NCI-H1417 (cell line): Measurements from ENCODE around the gene LRRC10B.
"Not testable (repeated sequence)": the region's sequence is repeated elsewhere in the genome, so short reads cannot be mapped to it uniquely, and the experiment has no call there.

Experiments used
- DNase-seq, 3 experiments: peaks; one replicate each; lab custom pipeline; 2025; lab: John Stamatoyannopoulos, UW

The LRRC10B gene

GRCh38 chr11:61507962-61508861 is at the start of gene LRRC10B:
TSS of gene LRRC10B (plus strand) at chr11:61508749. CDS start at chr11:61508999, 250 bp downstream.
- peak; percentile 80 to 95 (median 94) for DNase-seq

GRCh38 chr11:61460474-61460881 is 48.1 kb upstream of the LRRC10B start:
- DNase-seq = no peak

GRCh38 chr11:61460986-61461385 is 47.6 kb upstream of the LRRC10B start:
- no peak for DNase-seq

- not testable (repeated sequence) for DNase-seq
Observed at GRCh38 chr11:61467602-61468001, 40.9 kb upstream of the LRRC10B start.

GRCh38 chr11:61468002-61468401 is 40.5 kb upstream of the LRRC10B start:
- no peak for DNase-seq

GRCh38 chr11:61472282-61472681 is 36.3 kb upstream of the LRRC10B start:
- DNase-seq = no peak

- no peak for DNase-seq
Observed at GRCh38 chr11:61472868-61473267, 35.7 kb upstream of the LRRC10B start.

- no peak for DNase-seq
Observed at GRCh38 chr11:61473370-61474012, 35.1 kb upstream of the LRRC10B start.

GRCh38 chr11:61474013-61474643 is 34.4 kb upstream of the LRRC10B start:
- no peak for DNase-seq

GRCh38 chr11:61475433-61475832 is 33.1 kb upstream of the LRRC10B start:
- DNase-seq = no peak

GRCh38 chr11:61476371-61476770 is 32.2 kb upstream of the LRRC10B start:
- no peak for DNase-seq

GRCh38 chr11:61477126-61477525 is 31.4 kb upstream of the LRRC10B start:
- no peak for DNase-seq

GRCh38 chr11:61477727-61478148 is 30.8 kb upstream of the LRRC10B start:
- peak; percentile 32 to 60 (median 42) for DNase-seq

GRCh38 chr11:61479360-61480058 is 29.0 kb upstream of the LRRC10B start:
- DNase-seq = not testable (repeated sequence)

GRCh38 chr11:61480261-61480993 is 28.1 kb upstream of the LRRC10B start:
- DNase-seq = no peak

- DNase-seq = peak; percentile 85 to 96 (median 89)
Observed at GRCh38 chr11:61480994-61481335, 27.6 kb upstream of the LRRC10B start.

GRCh38 chr11:61481806-61482205 is 26.7 kb upstream of the LRRC10B start:
- DNase-seq = no peak

GRCh38 chr11:61482513-61482912 is 26.0 kb upstream of the LRRC10B start:
- no peak for DNase-seq

GRCh38 chr11:61484541-61484940 is 24.0 kb upstream of the LRRC10B start:
- DNase-seq = no peak

- no peak for DNase-seq
Observed at GRCh38 chr11:61485080-61485479, 23.5 kb upstream of the LRRC10B start.

GRCh38 chr11:61486011-61486620 is 22.4 kb upstream of the LRRC10B start:
- no peak for DNase-seq
